Esophagus squamous epithelium (tissue), 5 donors: Measurements from ENCODE around the gene RFX6. TPM values are rescaled to one million over a fixed set of nuclear protein-coding genes. Genes with fewer than 3 reads are reported as not detected.

Source experiments
- DNase-seq: peaks from one replicate; lab custom pipeline; 2025; lab: John Stamatoyannopoulos, UW
- H3K27ac ChIP-seq, 4 donors: fragments of 200-600 bp; sonication (generic); one replicate each; pipeline ENCODE4 v1.5.1; 2016 to 2019; ENCODE audit warnings: mild to moderate bottlenecking in 1 of 4
- H3K27me3 ChIP-seq, 4 donors: fragments of 200-600 bp; sonication (generic); 1 replicate in 3 of 4; 2 replicates in 1 of 4; pipeline versions ENCODE4 v1.5.1 to v1.6.0; 2017 to 2021; ENCODE audit warnings: antibody characterized with exemption in 1 of 4
- H3K36me3 ChIP-seq, 3 donors: fragments of 200-600 bp; sonication (generic); one replicate each; pipeline ENCODE4 v1.5.1; 2016 to 2019
- H3K4me1 ChIP-seq, 3 donors: fragments of 200-600 bp; sonication (generic); one replicate each; pipeline ENCODE4 v1.5.1; 2017 to 2019
- H3K4me3 ChIP-seq, 4 donors: fragments of 200-600 bp; sonication (generic); 1 replicate in 3 of 4; 2 replicates in 1 of 4; pipeline ENCODE4 v1.5.1; 2016 to 2019; ENCODE audit warnings: mild to moderate bottlenecking in 2 of 4, moderate library complexity in 1 of 4
- H3K9me3 ChIP-seq, 3 donors: fragments of 200-600 bp; sonication (generic); one replicate each; pipeline ENCODE4 v1.5.1; 2016 to 2019
- POLR2A ChIP-seq, 4 donors: fragments of 450-650 bp; IDR thresholded peaks; one replicate each; pipeline ENCODE4 v1.6.1; 2017; ENCODE audit warnings: antibody characterized with exemption in 4 of 4, mild to moderate bottlenecking in 4 of 4, moderate library complexity in 3 of 4
- WGBS, 2 donors: methylation state at CpG; one replicate each; pipeline ENCODE4 v1.1.5; 2018; 5-methylcytosine and 5-hydroxymethylcytosine counted together
- intact Hi-C: fragments of 100-400 bp; cut with DNase I; formaldehyde crosslinking; loops from one replicate; pipeline ENCODE4 v1.15.0; 2022
- total RNA-seq, 4 donors: library from RNA; depleted of rRNA; stranded (reverse); fragments of >200 nt; gene quantifications; one replicate each; pipeline ENCODE4 v1.1.0, GENCODE V29; 2016
- TF ChIP-seq, protein P1 (sequence below), 6 experiments: fragments of 450-650 bp in 4 of 6; fragments of 200-600 bp in 2 of 6; sonication (generic) in 2 of 6; IDR thresholded peaks; one replicate each; pipeline ENCODE4 v1.5.1; 2016 to 2019; ENCODE audit warnings: antibody characterized with exemption in 6 of 6, mild to moderate bottlenecking in 4 of 6, moderate library complexity in 4 of 6
- donor health status: DM: yes; HTN: yes; CAD: no.

Gene RFX6
- total RNA-seq, 4 donors from 2014 or later = not detected

DNA sequence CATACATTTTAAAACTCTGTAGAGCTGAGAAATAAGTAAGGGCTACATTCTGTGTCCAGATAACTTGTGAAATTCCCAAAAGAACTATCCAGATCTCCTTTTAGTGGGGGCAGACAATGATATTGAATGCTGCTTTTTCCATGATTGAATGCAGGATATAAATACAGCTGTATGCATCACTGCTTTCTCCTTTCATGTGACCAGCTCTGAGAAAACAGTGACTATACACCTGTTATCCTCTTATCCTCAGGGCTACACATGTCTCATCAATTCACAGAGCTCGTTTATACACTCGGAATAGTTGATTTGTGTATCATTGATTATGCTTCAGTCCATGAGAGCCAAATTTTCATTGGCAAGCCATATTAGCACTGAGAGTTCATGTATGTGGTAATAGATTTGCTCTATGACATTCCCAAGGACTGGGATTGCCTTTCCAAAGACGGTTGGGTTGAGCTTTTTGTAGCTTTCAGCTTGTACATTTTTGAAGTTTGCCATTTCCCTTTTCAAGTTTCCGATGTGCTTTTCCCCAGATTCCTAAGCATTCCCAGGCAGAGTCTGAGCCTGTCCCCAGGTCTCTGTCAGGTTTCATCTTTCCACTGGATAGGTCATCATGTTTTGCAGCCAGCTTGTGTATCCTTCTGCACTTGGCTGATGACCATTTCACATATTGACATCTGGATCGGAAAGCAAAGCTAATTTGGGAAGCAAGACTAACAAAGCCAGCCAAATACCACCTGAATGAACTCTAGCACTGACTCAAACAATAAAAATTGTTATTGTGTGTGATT is 97.7 kb downstream of the RFX6 start:
- no peak overlapping the region for H3K27ac ChIP-seq
- TF ChIP-seq, protein P1, sequence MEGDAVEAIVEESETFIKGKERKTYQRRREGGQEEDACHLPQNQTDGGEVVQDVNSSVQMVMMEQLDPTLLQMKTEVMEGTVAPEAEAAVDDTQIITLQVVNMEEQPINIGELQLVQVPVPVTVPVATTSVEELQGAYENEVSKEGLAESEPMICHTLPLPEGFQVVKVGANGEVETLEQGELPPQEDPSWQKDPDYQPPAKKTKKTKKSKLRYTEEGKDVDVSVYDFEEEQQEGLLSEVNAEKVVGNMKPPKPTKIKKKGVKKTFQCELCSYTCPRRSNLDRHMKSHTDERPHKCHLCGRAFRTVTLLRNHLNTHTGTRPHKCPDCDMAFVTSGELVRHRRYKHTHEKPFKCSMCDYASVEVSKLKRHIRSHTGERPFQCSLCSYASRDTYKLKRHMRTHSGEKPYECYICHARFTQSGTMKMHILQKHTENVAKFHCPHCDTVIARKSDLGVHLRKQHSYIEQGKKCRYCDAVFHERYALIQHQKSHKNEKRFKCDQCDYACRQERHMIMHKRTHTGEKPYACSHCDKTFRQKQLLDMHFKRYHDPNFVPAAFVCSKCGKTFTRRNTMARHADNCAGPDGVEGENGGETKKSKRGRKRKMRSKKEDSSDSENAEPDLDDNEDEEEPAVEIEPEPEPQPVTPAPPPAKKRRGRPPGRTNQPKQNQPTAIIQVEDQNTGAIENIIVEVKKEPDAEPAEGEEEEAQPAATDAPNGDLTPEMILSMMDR (IDR thresholded peaks at IDR 0.05) = no peak
- TF ChIP-seq POLR2A (IDR thresholded peaks at IDR 0.05) = no peak
- 46 to 61% methylated on average over 5 of the region's 5 CpGs for whole genome bisulfite sequencing, 2 donors
- H3K4me1 ChIP-seq = no peaks in the 10 kb centered on the region
- intact Hi-C loops = loop anchor here (10.0 kb wide), 1 partner anchor 340 kb away; no protein-coding TSS in a partner anchor
- no peak overlapping the region for H3K4me3 ChIP-seq
- H3K27me3 ChIP-seq = peaks cover 0 to 5% (median 0%) of the 10 kb centered on the region in 4 donors
- DNase-seq = no peak
- no peaks in the 10 kb centered on the region for H3K9me3 ChIP-seq
- H3K36me3 ChIP-seq = no peaks in the 10 kb centered on the region

DNA sequence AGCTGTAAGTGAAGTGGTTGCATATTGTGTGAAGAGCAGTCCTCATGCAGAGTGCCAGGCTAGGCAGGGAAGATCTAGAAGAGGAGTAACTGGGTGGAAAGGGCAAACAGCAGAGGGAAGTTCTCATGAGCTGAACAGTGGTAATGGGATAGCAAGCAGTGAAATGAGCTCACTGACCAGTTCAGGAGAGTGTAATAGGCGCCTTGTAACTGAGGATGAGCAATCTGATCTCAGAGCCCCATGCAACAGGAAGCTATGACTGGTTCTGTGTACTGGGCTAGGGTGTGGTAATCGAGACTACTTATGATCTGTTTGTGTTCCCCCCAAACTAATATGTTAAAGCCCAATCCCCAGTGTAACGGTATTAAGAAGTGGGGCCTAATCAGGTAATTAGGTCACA is 98.6 kb downstream of the RFX6 start:
- Histone ChIP-seq H3K27me3 (peaks cover 0 to 5% (median 0%) of the 10 kb centered on the region in 4 donors), H3K36me3 (no peaks in the 10 kb centered on the region), H3K4me1 (no peaks in the 10 kb centered on the region), H3K9me3 (no peaks in the 10 kb centered on the region), H3K27ac (no peak overlapping the region), H3K4me3 (no peak overlapping the region)
- intact Hi-C loops = loop anchor here (10.0 kb wide), 1 partner anchor 339 kb away; no protein-coding TSS in a partner anchor
- 79 to 80% methylated on average over 3 of the region's 3 CpGs for WGBS, 2 donors
- TF ChIP-seq, protein P1 (IDR thresholded peaks at IDR 0.05) = no peak
- no peak for TF ChIP-seq POLR2A (IDR thresholded peaks at IDR 0.05)
- DNase-seq = no peak

DNA sequence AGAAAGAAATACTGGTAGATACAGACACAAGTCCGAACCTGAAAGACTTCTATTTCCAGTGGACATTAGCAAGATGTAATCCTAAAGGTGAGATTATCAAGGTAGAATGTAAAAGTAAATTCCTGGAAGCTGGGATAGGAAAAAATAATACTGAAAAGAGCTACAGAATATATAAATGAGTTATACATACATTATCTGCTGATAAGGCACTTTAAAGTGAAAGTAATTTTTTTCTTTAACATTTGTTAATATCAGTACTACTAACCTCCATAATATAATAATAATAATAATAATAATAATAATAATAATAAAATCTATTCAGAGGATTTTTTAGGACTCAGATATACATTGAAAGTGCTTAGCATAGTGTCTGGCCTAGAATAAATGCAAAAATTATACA is 102.5 kb downstream of the RFX6 start:
- DNase-seq = no peak
- Histone ChIP-seq H3K36me3 (no peaks in the 10 kb centered on the region), H3K27me3 (no peaks in the 10 kb centered on the region), H3K9me3 (peaks cover 0 to 11% (median 0%) of the 10 kb centered on the region in 3 donors), H3K4me1 (no peaks in the 10 kb centered on the region), H3K4me3 (no peak overlapping the region), H3K27ac (no peak overlapping the region)
- WGBS, 2 donors = 63% methylated on average over 1 of the region's 1 CpG
- TF ChIP-seq, protein P1 (IDR thresholded peaks at IDR 0.05) = no peak
- no peak for TF ChIP-seq POLR2A (IDR thresholded peaks at IDR 0.05)
- intact Hi-C loops = loop anchor here (10.0 kb wide), 1 partner anchor 335 kb away; no protein-coding TSS in a partner anchor

Other genes starting within 250 kb of the RFX6 start
- gene ZUP1, start 208.5 kb upstream of the RFX6 start, total RNA-seq = 10 to 100 TPM in 1 of 4 donors, 1 to 10 TPM in 3; 8.3 to 10.2 (median 9.8) TPM
- 1 to 10 TPM; 1.1 to 8.2 (median 3.2) TPM for gene KPNA5, start 196.0 kb upstream of the RFX6 start, total RNA-seq
- 1 to 10 TPM in 3 of 4 donors, under 1 TPM in 1; 0.61 to 6.5 (median 3.1) TPM for gene FAM162B, start 111.5 kb upstream of the RFX6 start, total RNA-seq
- not detected for gene GPRC6A, start 48.2 kb upstream of the RFX6 start, total RNA-seq